ENCODE results near the gene PC.

DNA sequence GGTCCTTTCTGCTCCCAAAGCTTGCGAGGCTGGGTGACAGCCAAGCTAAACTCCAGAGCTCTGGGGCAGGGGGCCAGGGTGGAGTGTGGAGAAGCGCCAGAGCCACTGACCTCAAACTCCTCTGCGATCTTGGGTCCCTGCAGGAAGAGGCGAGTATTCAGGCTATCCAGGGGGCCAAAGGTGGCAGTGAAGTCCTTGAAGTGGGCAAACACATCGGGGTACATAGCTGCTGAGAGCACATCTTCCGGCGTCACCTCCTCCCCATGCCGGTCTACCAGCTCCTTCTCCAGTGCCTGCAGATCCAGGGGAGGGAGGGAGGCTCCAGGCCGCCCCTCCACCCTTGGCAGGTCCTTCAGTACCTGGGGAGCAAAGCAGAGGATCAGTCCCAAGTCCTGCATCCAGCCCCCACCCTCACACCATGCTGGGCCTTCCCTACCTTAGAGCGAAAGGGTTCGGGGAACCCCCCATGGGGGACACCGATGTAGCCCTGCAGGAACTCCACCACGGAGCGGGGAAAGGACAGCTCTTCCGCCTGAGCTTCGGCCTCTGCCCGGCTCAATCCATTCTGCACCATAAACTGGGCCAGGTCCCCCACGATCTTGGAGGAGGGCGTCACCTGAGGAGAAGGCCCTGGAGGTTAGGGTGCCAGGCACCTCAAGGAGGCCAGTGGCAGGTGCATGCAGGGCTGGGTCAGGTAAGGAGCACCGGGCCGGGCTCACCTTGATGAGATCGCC lies 108.5 kb downstream of the PC start:
- no peak for TF ChIP-seq CTCF (IDR thresholded peaks at IDR 0.05)
- TF ChIP-seq POLR2A (IDR thresholded peaks at IDR 0.05): no peak
